Measurements from ENCODE around the gene PPM1L. TPM values are rescaled to one million over a fixed set of nuclear protein-coding genes. Genes with fewer than 3 reads are reported as not detected.

Gene PPM1L
- polyA plus RNA-seq, 1 donor (not counting 4 experiments of a cell fraction or from before 2014, with no cell fraction given): 0.58 TPM

DNA sequence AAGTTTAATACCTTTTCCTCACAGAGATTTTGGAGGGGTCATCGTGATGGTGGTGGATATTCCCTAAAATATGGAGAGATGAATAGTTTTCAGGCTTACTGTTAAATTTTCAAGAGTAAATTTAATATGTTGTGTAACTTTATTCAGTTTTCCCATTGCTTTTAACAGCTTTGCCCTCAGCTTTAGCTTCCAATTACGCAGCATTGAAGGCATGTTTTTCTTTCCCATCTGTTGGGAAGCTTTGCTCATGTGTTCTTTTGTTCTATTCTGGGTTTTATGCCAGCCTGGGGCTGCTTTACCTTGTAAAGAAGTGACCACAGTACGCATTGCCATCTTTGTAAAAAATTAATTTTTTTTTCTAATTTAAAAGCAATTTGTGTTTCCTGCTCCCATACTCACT lies 197.7 kb downstream of the PPM1L start:
- FAIRE-seq: no peak

DNA sequence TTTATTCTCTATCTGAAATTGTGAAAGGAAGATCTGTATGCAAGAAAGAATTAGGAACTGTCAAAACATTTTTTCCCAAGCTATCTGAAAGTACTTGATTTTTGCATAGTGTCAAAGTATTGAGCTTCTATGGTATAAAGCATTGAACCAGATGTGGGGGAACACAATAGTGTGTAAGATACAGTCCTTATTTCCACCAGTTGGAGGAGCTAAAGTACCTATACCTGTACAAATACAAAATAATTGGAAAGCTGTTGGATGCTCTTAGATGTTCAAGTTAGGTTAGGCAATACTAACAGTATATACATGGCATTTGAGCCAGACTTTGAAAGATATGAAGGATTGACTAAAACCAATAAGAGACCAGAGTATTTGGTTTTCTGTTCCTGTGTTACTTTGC lies 200.8 kb downstream of the PPM1L start:
- Histone ChIP-seq H3K27me3 (ENCODE audit: control insufficient read depth, extremely low read depth, insufficient read depth, low read length) (no peaks in the 10 kb centered on the region), H3K4me1 (ENCODE audit: control insufficient read depth, extremely low read depth, insufficient read depth, low read length) (no peaks in the 10 kb centered on the region), H3K4me3 (ENCODE audit: control insufficient read depth in 2 of 3, extremely low read depth in 1 of 3, insufficient read depth in 2 of 3, low read depth in 1 of 3, low read length in 3 of 3) (no peak overlapping the region), H2AFZ (ENCODE audit: control insufficient read depth, low read length) (no peak overlapping the region), H3K27ac (ENCODE audit: control insufficient read depth, insufficient read depth, low read length) (no peak overlapping the region), H3K79me2 (ENCODE audit: control insufficient read depth, insufficient read depth, low read length) (no peaks in the 10 kb centered on the region), H3K9me3 (ENCODE audit: control insufficient read depth, low read depth, low read length) (no peaks in the 10 kb centered on the region), H3K36me3 (ENCODE audit: control insufficient read depth in 2 of 2, extremely low read depth in 1 of 2, insufficient read depth in 2 of 2, low read length in 2 of 2) (no peaks in the 10 kb centered on the region), H3K4me2 (ENCODE audit: control insufficient read depth, extremely low read depth, insufficient read depth, low read depth, low read length) (no peak overlapping the region), H4K20me1 (ENCODE audit: control insufficient read depth, extremely low read depth, insufficient read depth, low read length) (no peaks in the 10 kb centered on the region), H3K9ac (ENCODE audit: control insufficient read depth, extremely low read depth, insufficient read depth, low read length) (no peak overlapping the region), H3K9me1 (ENCODE audit: control insufficient read depth, extremely low read depth, insufficient read depth, low read length) (no peaks in the 10 kb centered on the region)
- dilution Hi-C loops (cut with MboI; ENCODE audit: extremely low pct_ligation_motif_present, low sequenced_read_pairs): no loop called here
- FAIRE-seq (no peak), DNase-seq (ENCODE audit: low read depth, low spot score) (no peak)
- TF ChIP-seq, protein P1, sequence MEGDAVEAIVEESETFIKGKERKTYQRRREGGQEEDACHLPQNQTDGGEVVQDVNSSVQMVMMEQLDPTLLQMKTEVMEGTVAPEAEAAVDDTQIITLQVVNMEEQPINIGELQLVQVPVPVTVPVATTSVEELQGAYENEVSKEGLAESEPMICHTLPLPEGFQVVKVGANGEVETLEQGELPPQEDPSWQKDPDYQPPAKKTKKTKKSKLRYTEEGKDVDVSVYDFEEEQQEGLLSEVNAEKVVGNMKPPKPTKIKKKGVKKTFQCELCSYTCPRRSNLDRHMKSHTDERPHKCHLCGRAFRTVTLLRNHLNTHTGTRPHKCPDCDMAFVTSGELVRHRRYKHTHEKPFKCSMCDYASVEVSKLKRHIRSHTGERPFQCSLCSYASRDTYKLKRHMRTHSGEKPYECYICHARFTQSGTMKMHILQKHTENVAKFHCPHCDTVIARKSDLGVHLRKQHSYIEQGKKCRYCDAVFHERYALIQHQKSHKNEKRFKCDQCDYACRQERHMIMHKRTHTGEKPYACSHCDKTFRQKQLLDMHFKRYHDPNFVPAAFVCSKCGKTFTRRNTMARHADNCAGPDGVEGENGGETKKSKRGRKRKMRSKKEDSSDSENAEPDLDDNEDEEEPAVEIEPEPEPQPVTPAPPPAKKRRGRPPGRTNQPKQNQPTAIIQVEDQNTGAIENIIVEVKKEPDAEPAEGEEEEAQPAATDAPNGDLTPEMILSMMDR (optimal IDR thresholded peaks at IDR 0.05 in 1 of 3, IDR thresholded peaks at IDR 0.05 in 1 of 3, conservative IDR thresholded peaks at IDR 0.05 in 1 of 3; ENCODE audit: extremely low read depth in 1 of 3, insufficient read depth in 2 of 3, low read length in 3 of 3): peak in 2 of 3 experiments; percentile 34 to 50
- TF ChIP-seq EZH2 (IDR thresholded peaks at IDR 0.05; ENCODE audit: low read length): no peak

More for the DNA sequence above, 197.7 kb downstream of the PPM1L start:
- TF ChIP-seq EZH2 (IDR thresholded peaks at IDR 0.05; ENCODE audit: low read length): no peak
- TF ChIP-seq, protein P1 (optimal IDR thresholded peaks at IDR 0.05 in 1 of 3, IDR thresholded peaks at IDR 0.05 in 1 of 3, conservative IDR thresholded peaks at IDR 0.05 in 1 of 3; ENCODE audit: extremely low read depth in 1 of 3, insufficient read depth in 2 of 3, low read length in 3 of 3): no peak
- DNase-seq (ENCODE audit: low read depth, low spot score): no peak
- Histone ChIP-seq H3K79me2 (ENCODE audit: control insufficient read depth, insufficient read depth, low read length) (no peaks in the 10 kb centered on the region), H3K27me3 (ENCODE audit: control insufficient read depth, extremely low read depth, insufficient read depth, low read length) (no peaks in the 10 kb centered on the region), H3K27ac (ENCODE audit: control insufficient read depth, insufficient read depth, low read length) (no peak overlapping the region), H3K9me1 (ENCODE audit: control insufficient read depth, extremely low read depth, insufficient read depth, low read length) (no peaks in the 10 kb centered on the region), H2AFZ (ENCODE audit: control insufficient read depth, low read length) (no peak overlapping the region), H3K9ac (ENCODE audit: control insufficient read depth, extremely low read depth, insufficient read depth, low read length) (no peak overlapping the region), H3K4me1 (ENCODE audit: control insufficient read depth, extremely low read depth, insufficient read depth, low read length) (no peaks in the 10 kb centered on the region), H3K4me2 (ENCODE audit: control insufficient read depth, extremely low read depth, insufficient read depth, low read depth, low read length) (no peak overlapping the region), H4K20me1 (ENCODE audit: control insufficient read depth, extremely low read depth, insufficient read depth, low read length) (no peaks in the 10 kb centered on the region), H3K36me3 (ENCODE audit: control insufficient read depth in 2 of 2, extremely low read depth in 1 of 2, insufficient read depth in 2 of 2, low read length in 2 of 2) (no peaks in the 10 kb centered on the region), H3K9me3 (ENCODE audit: control insufficient read depth, low read depth, low read length) (no peaks in the 10 kb centered on the region), H3K4me3 (ENCODE audit: control insufficient read depth in 2 of 3, extremely low read depth in 1 of 3, insufficient read depth in 2 of 3, low read depth in 1 of 3, low read length in 3 of 3) (no peak overlapping the region)
- dilution Hi-C loops (cut with MboI; ENCODE audit: extremely low pct_ligation_motif_present, low sequenced_read_pairs): no loop called here

Data from keratinocyte (primary cell).